Germinal center (tissue), 1 donor: ENCODE results near the gene TRRAP.

Source experiments
- DNase-seq: peaks from one replicate; pipeline ENCODE4 v3.0.0; 2012; ENCODE audit warnings: mixed read lengths, low spot score

The TRRAP gene

GRCh38 chr7:98902523-98902922, 24.2 kb downstream of the TRRAP start:
- DNase-seq: no peak

GRCh38 chr7:98903246-98903645, 24.9 kb downstream of the TRRAP start:
- no peak for DNase-seq

- DNase-seq: no peak
These were observed 29.2 kb downstream of the TRRAP start for GRCh38 chr7:98907570-98907969.

- no peak for DNase-seq
These were observed 30.3 kb downstream of the TRRAP start for GRCh38 chr7:98908585-98908984.

- DNase-seq: no peak
These were observed 31.2 kb downstream of the TRRAP start for GRCh38 chr7:98909487-98909886.

- DNase-seq: no peak
These were observed 32.1 kb downstream of the TRRAP start for GRCh38 chr7:98910427-98910826.

- no peak for DNase-seq
These were observed 33.6 kb downstream of the TRRAP start for GRCh38 chr7:98911916-98912315.

- no peak for DNase-seq
These were observed 34.7 kb downstream of the TRRAP start for GRCh38 chr7:98913026-98913425.

- no peak for DNase-seq
These were observed 35.3 kb downstream of the TRRAP start for GRCh38 chr7:98913612-98914011.

GRCh38 chr7:98917331-98917730, 39.0 kb downstream of the TRRAP start:
- DNase-seq: no peak

GRCh38 chr7:98921608-98922372, 43.5 kb downstream of the TRRAP start:
- DNase-seq: no peak

- no peak for DNase-seq
These were observed 44.3 kb downstream of the TRRAP start for GRCh38 chr7:98922392-98923187.

GRCh38 chr7:98923512-98923911, 45.2 kb downstream of the TRRAP start:
- no peak for DNase-seq

GRCh38 chr7:98927125-98927524, 48.8 kb downstream of the TRRAP start:
- no peak for DNase-seq

GRCh38 chr7:98930464-98930863, 52.1 kb downstream of the TRRAP start:
- DNase-seq: no peak

- no peak for DNase-seq
These were observed 52.6 kb downstream of the TRRAP start for GRCh38 chr7:98930921-98931320.

GRCh38 chr7:98933321-98933720, 55.0 kb downstream of the TRRAP start:
- no peak for DNase-seq

GRCh38 chr7:98934267-98934666, 55.9 kb downstream of the TRRAP start:
- no peak for DNase-seq

- no peak for DNase-seq
These were observed 57.5 kb downstream of the TRRAP start for GRCh38 chr7:98935811-98936210.

GRCh38 chr7:98943336-98943735, 65.0 kb downstream of the TRRAP start:
- no peak for DNase-seq

- no peak for DNase-seq
These were observed 66.1 kb downstream of the TRRAP start for GRCh38 chr7:98944386-98944785.

- no peak for DNase-seq
These were observed 67.5 kb downstream of the TRRAP start for GRCh38 chr7:98945852-98946251.

GRCh38 chr7:98946389-98946788, 68.1 kb downstream of the TRRAP start:
- DNase-seq: no peak
